Superior temporal gyrus (tissue), 1 donor: Measurements from ENCODE around the gene TLCD4.

Experiments
- DNase-seq: peaks from one replicate; pipeline ENCODE4 v3.0.0-alpha.2; 2016; ENCODE audit errors: extremely low spot score

Gene TLCD4

DNA sequence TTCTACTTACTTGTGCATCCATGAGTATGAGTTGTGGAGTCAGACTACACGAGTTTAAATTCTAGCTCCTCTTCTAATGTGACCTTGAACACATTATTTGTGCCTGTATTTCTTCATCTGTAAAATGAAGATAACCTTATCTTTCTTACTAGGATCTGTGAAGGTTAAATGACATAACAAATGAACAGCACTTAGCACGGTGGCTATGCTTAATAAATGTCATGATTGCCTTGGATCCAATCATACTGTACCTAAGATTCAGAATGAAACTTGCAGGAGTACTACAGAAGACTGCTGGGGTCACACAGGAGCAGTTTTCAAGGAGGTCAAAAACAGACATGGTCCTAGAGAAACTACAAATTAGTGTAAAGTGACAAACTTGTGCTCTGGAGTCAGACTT is 22.2 kb upstream of the TLCD4 start:
- no peak for DNase-seq

GRCh38 chr1:95095833-95096217 is 21.3 kb upstream of the TLCD4 start:
- no peak for DNase-seq

GRCh38 chr1:95096218-95096841 is 20.8 kb upstream of the TLCD4 start:
- no peak for DNase-seq

DNA sequence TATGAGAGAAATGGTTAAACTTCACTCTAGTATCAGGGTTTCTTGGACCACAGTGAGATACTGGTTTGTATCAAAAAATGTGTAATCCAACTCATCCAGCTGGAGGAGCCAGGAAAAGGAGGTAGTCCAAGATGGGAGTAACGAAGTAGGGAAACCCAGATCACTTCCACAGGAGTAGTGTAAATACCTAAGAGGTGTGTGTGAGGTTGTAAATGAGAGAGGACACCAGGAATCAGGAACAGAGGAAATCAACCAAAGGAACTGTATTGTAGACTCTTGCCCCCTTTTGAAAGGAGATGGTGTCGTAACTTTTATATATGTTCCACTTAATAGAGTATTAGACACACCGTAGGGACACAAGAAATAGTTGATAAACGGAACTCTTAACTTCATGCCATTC is 19.7 kb upstream of the TLCD4 start:
- no peak for DNase-seq

DNA sequence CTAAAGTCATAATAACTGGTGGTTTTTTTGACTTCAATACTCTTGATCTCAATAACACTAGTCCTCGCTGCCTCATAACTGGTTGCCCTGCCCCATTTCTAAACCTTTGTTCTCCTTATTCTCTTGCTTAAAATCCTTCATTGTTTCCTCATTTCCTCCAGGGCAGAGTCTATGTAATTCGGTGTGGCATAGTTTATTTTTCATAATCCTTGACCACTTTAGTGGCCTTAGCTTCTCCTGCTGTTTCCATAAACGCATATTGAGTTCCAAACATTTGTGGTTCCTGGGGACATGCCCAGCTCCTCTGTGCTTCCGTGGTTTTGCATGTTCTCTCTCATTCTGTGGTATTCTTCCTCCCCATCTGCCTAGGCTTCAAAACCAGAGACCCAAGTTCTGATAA is 19.0 kb upstream of the TLCD4 start:
- DNase-seq: no peak

GRCh38 chr1:95108792-95109191 is 8.4 kb upstream of the TLCD4 start:
- no peak for DNase-seq

DNA sequence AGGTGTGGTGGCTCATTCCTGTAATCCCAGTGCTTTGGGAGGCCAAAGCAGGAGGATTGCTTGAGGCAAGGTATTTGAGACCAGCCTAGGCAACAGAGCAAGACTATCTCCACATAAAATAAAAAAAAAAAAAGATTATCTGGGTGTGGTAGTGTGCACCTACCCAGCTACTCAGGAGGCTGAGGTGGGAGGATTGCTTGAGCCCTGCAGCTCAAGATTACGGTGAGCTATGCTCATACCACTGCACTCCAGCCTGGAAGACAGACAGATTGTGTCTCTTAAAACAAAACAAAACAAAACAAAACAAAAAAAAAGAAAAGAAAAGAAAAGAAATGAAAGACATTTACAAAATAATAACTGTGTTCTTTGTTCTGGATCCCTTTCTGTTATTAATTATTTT is 6.1 kb upstream of the TLCD4 start:
- DNase-seq: no peak

- no peak for DNase-seq
Measured at GRCh38 chr1:95113684-95114083, 3.5 kb upstream of the TLCD4 start.

DNA sequence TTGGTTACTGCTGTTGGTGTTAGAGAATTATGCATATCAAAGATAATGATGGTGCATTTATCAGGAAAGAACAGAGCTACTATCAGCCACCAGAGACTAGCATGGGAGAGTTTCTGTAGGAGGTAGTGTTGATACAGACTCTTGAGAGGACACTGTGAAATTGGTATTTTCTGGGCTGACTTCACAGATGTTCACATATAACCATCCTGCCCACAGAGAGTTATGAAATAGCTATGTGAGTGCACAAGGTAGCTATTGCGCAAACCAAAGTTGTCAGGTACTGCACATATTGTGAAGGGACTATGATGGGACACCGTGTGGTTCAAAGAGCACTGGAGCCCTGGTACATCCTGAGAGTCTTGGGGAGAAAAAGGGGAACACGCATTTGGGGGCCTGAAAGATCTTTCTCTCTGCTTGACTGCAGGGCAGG is 1.4 kb upstream of the TLCD4 start:
- DNase-seq: peak; percentile 49

GRCh38 chr1:95116580-95117206 is 462 bp upstream of the TLCD4 start:
- peak; percentile 75 for DNase-seq

DNA sequence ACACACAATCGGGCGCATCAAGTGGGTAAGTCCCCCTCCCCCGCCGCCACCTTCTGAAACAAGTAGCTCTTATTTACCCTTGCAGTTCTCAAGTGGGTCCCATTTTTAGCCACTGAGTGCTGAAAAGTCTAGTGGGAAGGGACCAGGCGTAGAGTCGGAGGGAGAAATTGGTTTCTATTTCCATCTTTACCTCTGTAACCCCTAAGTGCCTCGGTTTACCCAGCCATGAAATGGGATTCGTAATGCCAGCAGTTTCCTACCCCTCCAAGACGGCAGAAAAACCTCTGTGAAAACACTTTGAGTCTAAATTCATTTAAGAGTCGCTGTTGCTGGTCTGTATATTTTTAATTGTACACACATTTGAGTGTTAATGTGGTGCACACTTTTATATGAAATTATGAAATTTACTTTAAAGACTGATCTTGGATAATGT is 928 bp downstream of the TLCD4 start:
- DNase-seq: peak; percentile 34

- DNase-seq: no peak
Measured at GRCh38 chr1:95118710-95119109, 1.6 kb downstream of the TLCD4 start.

DNA sequence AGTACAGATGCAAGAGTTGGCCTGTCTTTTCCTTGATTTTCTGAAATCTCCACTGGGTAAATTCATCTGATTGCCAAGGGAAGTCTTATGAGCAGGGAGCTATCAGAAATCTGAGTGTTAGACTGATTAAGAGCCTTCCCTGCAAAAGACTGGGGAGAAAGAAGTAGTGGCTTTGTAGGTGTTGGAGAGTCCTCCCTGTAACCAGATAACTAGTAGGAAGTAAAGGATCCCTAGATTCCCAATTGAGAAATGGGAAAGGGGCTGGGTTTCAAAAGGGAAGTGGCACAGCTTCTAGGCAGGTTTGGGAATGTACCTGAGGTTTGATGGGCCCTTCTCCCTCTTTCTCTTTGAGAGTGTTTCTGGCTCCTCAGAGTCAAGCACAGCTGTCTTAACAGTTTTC is 2.1 kb downstream of the TLCD4 start:
- DNase-seq: peak; percentile 49

- DNase-seq: no peak
Measured at GRCh38 chr1:95122151-95122697, 5.1 kb downstream of the TLCD4 start.

DNA sequence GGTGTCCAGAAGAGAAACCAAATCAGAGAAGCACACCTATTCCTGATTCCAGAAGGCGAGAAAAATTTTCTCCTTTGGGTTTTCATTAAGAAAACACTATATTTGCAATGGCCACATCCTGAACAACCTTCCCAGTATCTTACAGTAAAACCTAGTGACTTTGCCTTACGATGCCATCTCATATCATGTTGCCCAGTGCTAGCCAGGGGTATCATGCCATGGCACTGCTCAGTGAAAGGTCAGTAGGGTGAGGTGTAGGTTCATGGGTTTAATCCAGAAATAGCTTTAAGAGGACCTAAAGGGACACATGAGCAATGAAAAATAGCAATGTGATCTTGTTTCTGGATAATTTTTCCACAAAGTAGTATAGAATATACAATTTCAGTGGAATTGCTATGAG is 7.2 kb downstream of the TLCD4 start:
- no peak for DNase-seq

DNA sequence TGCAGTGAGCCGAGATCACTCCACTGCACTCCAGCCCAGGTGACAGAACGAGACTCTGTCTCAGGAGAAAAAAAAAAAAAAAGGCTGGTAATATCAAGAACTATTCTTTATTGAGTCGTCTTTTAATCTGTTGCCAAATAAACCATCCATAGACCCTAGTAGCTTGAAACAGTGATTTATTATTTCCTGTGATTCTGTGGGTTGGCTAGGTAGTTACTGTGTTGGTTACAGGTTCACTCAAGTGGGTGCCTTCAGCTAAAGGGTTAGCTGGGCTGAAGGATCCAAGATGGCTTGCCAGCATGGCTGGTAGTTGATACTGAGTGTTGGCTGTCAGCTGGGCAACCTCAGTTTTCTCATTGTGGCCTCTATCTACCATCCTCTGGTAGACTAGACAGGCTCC is 9.2 kb downstream of the TLCD4 start:
- no peak for DNase-seq

DNA sequence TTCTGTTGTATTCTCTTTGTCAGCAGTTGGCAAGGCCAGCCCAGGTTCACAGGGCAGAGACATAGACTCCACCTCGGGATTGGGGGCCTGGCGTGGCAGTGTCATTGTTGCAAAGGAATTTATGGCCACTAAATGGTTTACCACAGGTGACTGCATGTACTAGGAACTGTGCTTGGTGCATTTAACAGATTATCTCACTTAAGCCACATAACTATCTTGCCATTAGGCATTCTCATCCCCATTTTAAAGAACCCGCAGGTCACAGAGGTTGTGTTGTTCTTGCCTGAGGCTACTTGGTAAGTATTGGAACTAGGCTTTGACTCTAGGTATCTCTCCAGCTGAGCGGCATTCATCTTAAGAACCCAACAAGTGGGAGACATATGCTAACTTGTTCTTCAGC is 9.7 kb downstream of the TLCD4 start:
- DNase-seq: no peak

- no peak for DNase-seq
Measured at GRCh38 chr1:95127380-95127779, 10.2 kb downstream of the TLCD4 start.

- no peak for DNase-seq
Measured at GRCh38 chr1:95132762-95133161, 15.6 kb downstream of the TLCD4 start.

GRCh38 chr1:95133687-95134086 is 16.5 kb downstream of the TLCD4 start:
- DNase-seq: no peak

GRCh38 chr1:95138223-95138622 is 21.1 kb downstream of the TLCD4 start:
- DNase-seq: no peak

- no peak for DNase-seq
Measured at GRCh38 chr1:95139039-95139438, 21.9 kb downstream of the TLCD4 start.

- no peak for DNase-seq
Measured at GRCh38 chr1:95140791-95141190, 23.6 kb downstream of the TLCD4 start.

- DNase-seq: no peak
Measured at GRCh38 chr1:95145493-95145892, 28.3 kb downstream of the TLCD4 start.
